Gastrocnemius medialis (tissue), 4 donors: Measurements from ENCODE around the gene ABCA8.

Experiments used
- POLR2A ChIP-seq, 2 donors: fragments of 450-650 bp; IDR thresholded peaks; one replicate each; pipeline ENCODE4 v1.6.1; 2017; ENCODE audit warnings: antibody characterized with exemption in 2 of 2, mild to moderate bottlenecking in 2 of 2, moderate library complexity in 2 of 2
- TF ChIP-seq, protein P1 (sequence below), 5 experiments: fragments of 450-650 bp in 3 of 5; fragments of 200-600 bp in 2 of 5; sonication (generic) in 2 of 5; IDR thresholded peaks in 4 of 5; conservative IDR thresholded peaks in 1 of 5; 1 replicate in 4 of 5; 2 replicates in 1 of 5; pipeline ENCODE4 v1.5.1; 2016 to 2019; ENCODE audit warnings: antibody characterized with exemption in 5 of 5, mild to moderate bottlenecking in 3 of 5, moderate library complexity in 3 of 5

DNA sequence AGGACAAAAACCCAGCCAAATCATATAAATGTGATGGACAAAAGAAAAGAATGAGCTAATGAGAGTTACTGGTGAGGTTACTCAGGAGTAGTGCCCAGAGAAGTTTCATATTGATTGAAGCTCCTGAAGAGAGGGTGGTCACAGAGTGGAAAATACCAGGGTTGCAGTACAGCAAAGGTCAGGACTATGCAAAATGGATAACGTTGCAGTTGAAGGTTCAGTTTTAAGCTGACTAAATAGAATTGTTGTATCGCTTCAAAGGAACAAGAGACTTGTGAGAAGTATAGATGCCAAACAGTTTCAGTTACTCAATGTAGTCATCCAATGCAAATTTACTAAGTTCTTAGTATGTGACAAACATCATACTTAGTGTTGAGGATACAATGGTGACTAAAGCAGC lies 47.1 kb downstream of the ABCA8 start:
- TF ChIP-seq, protein P1, sequence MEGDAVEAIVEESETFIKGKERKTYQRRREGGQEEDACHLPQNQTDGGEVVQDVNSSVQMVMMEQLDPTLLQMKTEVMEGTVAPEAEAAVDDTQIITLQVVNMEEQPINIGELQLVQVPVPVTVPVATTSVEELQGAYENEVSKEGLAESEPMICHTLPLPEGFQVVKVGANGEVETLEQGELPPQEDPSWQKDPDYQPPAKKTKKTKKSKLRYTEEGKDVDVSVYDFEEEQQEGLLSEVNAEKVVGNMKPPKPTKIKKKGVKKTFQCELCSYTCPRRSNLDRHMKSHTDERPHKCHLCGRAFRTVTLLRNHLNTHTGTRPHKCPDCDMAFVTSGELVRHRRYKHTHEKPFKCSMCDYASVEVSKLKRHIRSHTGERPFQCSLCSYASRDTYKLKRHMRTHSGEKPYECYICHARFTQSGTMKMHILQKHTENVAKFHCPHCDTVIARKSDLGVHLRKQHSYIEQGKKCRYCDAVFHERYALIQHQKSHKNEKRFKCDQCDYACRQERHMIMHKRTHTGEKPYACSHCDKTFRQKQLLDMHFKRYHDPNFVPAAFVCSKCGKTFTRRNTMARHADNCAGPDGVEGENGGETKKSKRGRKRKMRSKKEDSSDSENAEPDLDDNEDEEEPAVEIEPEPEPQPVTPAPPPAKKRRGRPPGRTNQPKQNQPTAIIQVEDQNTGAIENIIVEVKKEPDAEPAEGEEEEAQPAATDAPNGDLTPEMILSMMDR (IDR thresholded peaks at IDR 0.05 in 4 of 5, conservative IDR thresholded peaks at IDR 0.05 in 1 of 5), result no peak
- TF ChIP-seq POLR2A (IDR thresholded peaks at IDR 0.05), result no peak
